HG03565 (cell line): Measurements from ENCODE around the gene NCOR2.

Experiments
- ATAC-seq: cut with Tn5 transposase; IDR thresholded peaks from one replicate; pipeline ENCODE4 v1.9.1; 2021; ENCODE audit warnings: mild to moderate bottlenecking, moderate library complexity; ENCODE audit not compliant: unreplicated experiment

NCOR2 gene

DNA sequence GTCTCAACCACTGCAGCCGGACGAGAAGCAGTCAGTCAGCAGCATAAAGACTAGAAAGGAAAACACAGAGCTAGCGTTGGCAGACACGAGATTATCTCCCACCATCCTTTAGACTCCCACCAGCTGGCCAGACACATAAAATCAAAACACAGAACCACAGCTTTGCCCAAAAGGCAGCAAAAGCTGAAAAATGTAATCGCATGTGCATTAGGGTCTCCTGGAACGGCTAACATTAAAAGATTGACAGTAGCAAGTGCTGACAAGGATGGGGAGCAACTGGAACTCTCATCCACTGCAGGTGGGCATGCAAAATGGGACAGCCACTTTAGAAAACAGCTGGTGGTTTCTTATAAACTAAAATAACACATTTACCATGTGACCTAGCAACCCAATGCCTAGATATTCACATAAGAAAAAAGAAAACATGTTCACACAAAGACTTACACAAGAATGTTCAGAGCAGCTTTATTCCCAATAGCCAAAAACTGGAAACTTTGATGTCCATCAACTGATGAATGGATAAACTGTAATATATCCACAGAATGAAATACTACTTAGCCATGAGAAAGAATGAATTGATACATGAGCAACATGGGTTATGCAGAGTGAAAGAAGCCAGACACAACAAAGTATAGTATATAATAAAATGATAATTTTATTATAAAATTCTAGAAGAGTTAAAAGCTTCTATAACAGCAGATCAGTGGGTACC, 37.7 kb downstream of the NCOR2 start:
- ATAC-seq: no peak

DNA sequence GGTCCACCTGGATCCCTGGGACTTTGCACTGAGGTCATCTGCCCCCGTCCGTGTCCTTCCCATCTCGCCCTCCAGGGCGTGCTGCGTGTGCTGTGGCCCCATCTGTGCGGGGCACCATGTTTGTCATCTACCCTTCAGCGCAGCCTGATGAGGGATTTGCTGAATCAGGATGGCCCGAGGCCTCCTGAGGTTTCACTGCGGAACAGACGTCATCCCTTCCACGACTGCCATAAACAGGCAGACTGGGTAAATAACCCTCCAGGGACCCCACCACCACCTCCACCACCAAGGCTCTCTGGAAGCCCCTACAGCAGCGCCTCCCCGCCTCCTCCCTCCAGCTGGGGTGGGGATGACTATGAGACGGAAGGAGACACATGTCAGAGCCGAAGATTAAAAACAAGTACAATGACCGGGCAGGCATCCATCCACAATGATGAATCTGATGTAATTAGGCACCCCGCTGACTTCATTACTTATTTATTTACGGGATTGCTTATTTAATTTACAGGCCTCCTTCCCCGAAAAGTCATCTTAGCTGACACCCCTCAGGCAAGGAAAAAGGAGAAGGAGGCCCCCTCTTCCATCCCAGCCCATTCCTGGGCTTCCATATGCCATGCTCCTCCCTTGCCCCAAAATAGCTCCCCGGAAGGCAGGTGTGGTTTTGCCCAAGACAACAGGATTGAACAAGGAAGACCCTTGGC, 39.4 kb downstream of the NCOR2 start:
- ATAC-seq: no peak

DNA sequence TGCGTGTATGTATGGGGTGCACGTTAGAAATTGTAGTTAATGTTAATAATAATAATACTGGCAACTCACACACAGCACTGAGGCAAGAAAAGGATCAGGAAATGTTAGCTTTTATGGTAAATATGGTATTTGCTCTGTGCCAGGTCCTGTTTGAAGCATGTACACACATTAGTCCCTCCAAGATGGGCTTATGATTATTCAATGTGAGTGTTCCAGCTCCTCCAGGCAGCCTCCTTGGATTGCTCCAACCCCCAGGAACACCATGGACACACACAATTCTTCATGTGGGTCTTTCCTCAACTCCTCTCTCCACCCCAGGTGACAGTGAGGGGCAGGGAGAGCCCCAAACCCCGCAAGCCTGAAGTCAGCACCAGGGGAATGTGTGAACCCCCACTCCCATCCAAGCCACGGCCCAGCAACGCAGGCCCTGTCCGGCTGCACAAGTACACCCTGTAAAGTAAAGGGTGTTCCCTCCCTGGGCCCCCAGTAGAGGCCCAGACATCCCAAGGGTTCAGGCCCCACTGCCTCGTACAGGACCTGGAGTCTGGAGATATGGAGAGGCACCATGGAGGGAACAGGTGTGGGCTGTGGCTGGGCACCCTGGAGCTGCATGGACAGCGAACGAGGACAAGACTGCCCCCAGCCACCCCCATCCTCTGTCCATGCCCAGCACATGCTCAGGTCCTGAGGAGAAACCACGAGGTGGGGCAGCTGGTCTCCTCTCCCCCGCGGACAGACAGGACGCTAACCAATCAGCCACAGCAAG, 41.3 kb downstream of the NCOR2 start:
- no peak for ATAC-seq

DNA sequence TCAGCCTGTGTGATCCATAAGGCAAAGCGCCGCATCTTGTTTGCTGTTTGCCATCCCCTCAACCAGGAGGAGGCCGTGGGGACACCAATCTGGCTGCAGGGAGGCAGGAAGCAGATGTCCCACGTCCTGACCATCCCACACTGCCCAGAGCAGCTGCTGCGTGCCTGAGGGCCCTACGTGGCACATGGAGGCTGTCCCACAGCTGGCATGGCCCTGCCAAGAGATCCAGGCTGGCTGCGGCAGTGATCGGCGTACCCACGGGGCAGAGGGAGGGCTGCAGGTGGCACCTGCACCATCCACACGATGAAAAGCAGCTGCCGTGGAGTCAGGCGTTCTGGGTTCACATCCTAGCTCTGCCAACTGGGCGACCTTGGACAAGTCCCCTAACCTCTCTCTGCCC, 42.0 kb downstream of the NCOR2 start:
- no peak for ATAC-seq

DNA sequence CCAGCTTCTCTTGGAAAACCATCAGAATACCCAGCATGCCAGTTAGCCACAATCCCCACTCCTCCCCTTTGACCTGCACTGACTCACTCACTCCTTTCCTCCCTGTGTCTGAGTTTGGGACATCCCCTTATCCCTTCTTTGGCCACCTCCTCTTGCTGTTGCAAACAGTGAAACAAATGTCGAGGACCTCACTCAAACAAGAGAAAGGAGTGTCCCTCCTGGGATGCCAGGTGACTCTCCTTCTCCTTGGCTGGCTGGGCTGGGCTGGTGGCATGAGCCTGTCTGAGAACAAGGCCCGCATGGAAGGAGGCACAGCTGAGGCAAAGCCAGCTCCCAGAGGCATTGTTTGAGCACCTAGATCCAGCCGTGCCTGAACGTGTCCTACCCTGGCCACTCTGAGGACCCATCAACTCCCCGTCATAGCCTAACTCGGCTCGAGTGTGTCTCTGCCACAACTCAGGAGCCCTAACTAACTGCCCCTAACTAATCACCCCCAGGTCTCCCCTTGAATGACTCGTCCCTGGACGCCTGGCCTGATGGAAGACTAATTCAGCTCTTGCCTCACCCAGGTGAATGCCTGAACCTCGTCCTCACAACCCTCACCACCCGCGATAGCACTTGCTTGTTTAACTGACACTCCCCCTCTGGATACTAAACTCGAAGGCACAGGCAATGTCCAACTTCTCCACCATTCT, 43.0 kb downstream of the NCOR2 start:
- no peak for ATAC-seq

DNA sequence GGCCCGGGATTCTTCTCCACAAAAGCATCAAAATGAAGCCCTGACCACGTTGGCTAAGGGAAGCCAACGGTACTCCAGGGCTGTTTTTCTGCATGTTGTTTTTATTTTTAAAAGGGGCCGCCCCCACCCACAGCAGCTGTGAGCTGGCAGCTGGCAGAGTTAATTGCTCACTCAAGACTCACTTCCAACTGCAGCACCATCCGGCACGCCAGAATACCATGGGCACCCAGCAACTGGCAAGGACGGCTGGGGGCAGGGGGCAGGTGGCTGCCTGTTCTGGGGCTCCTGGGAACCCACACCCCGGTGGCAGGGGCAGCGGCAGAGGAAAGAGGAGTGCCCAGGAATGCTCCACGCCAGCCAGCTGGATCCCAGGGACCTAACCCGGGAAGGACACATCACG, 44.3 kb downstream of the NCOR2 start:
- no peak for ATAC-seq

DNA sequence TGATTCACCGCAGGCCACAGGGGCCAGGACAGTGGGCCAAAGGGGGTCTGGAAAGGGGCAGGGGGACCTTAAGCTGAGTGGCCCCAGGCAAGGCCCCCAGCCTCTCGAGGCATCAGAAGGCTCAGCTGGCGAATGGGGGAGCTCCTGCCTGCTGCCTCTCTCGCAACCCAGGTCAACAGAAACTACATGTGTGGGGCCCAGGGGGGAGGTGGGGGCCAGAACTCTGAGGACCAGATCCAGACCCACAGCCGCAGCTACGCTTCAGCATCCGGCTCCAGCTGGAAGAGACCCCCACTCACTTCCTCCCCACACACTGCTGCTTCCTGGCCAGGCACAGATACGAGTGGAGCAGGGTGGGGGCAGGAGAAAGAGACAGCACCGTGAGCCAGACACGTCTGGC, 46.5 kb downstream of the NCOR2 start:
- ATAC-seq: no peak

DNA sequence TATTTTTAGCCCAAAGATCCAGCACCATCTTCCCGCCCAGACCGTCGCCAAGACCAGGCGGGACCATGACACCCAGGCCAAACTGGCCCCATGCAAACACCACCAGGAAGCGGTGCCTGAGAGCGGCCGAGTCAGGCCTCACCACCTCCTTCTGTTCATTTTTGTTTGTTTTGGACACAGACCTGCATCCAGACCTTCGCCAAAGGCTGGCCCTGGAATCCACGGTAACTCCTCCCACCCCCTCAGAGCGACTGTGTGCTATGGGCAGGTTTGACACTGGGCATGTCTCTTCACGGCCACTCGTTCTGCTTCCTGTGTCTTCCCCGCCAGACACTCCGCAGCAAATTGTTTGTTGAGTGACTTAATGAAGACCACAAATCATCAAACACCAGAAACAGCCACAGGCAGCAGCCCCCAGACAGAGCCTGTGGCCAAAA, 47.1 kb downstream of the NCOR2 start:
- ATAC-seq: no peak

DNA sequence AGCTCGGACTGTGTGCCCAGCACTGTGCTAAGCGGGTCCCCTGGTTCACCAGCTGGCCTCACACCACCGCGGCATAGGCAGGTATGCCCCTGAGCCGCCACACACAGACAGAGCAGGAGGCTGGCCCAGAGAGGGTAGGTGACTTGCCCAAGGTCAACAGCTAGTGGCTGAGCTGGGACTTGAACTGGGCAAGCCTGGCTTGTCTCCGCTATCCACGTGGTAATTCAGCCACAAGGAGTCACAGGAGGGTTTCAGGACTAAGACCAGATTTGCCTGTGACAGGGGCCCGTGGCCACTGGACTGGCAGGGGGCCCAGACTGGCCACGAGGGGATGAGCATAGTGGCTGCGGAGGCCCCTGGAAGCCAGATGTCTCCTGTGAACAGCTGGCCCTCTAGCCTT, 47.7 kb downstream of the NCOR2 start:
- ATAC-seq: no peak

DNA sequence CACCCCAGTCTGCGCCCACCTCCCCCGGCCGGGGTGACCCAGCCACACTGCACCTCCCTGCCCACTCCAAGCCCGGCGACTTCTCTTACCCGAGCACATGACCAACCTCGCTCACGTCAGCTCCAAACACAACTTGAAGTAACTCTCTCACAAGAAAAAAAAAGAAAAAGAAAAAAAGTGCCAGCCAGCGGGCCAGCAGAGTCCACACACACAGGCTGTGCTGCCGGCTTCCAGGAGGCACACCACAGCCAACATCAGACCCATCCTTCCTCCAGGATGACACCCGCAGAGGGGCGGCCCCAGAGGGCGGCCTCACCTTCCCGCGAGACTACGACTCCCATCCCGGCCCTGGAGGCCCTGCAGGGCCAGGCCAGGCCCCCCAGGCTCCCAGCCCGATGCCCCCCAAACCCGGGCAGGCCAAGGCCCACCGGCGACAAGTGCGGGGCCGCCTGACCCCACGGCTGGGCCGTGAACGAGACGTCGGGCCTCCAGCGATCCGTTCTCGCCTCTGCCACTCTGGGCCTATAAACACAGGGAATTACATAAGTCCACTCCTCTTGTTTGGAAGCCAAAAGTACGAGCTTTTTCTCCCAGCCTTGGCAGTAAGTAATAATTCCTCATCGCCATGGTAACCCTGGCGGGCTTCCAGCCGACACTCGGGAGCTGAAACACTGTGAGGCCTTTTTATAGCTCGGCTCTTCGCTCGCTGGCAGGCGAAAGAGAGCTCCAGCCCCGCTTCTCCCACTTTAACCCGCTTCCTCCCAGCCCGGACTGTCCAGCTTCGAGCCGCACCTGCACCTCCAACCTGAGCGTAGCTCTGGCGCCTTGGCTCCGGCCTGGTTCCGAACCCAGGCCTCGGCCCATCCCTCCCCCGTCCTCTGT, 49.1 kb downstream of the NCOR2 start:
- ATAC-seq: no peak
